NCI-H82 treated with DMSO at 0.1 percent for 48 hours (cell line): ENCODE results near the gene SIGLEC7.

Experiments used
- DNase-seq: peaks from one replicate; lab custom pipeline; 2025; ENCODE audit not compliant: unreplicated experiment; lab: John Stamatoyannopoulos, UW

SIGLEC7 gene

DNA sequence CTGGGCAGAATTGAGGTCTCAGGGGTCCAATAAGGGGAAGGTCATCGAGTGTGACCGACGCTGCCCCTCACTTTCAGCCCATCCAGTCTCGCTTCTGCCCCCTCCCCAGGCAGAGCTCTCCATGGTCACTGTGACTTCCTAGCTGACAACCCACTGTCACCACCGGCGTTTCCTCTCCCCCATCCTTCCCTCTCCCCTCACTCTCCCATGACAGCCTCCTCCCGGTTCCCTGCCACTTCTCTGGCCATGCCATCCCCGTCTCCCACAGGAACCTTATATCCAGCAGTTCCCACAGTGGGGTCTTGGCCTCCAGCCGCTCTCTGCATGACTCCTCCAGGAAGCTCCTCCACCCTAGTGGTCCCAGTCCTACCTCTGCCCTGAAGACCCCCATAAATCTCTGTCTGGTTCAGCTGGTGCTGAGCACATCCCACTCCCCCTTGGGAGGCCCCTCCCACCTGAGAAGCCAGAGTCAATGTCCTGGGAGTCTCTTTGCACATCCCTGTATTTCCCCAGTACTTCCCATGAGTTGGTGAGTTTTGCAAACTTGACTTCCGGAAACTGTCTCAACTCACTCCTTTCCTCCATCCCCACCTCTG, 58.1 kb downstream of the SIGLEC7 start:
- DNase-seq = no peak

DNA sequence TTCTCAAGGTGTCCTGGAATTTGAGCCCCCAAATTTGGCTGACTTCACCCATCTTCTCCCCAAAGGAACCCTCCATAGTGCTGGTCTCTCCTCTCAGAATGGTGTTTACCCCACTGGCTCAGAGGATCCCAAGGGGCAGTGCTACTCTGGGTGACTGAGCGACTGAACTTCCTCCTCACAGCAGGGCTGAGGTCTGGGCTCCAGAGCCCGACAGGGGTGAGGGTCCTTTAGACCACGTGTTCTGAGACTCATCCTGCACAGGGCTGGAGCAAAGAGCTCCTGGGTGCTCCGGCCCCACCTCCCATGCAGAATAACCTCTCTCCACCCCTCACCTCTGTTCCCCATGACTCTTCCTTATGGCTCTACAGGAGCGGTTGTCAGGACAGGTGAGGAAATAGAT, 59.6 kb downstream of the SIGLEC7 start:
- DNase-seq = no peak
